ENCODE results near the gene GCSAML. TPM values are rescaled to one million over a fixed set of nuclear protein-coding genes. Genes with fewer than 3 reads are reported as not detected.

Gene GCSAML

GRCh38 chr1:247574664-247575063 is 25.7 kb downstream of the GCSAML start:
- no peak overlapping the region for H3K4me2 ChIP-seq (ENCODE audit: low read length)
- H3K9me3 ChIP-seq (replicated peaks; ENCODE audit: low read length), result peaks cover 3% of the 10 kb centered on the region
- H3K4me1 ChIP-seq (ENCODE audit: control insufficient read depth, insufficient read depth, low read length), result no peaks in the 10 kb centered on the region
- no peaks in the 10 kb centered on the region for H3K27me3 ChIP-seq (ENCODE audit: control insufficient read depth, insufficient read depth, low read length)
- H3K4me3 ChIP-seq (ENCODE audit: low read length), result no peak overlapping the region
- no peaks in the 10 kb centered on the region for H3K36me3 ChIP-seq (ENCODE audit: insufficient read depth, low read length)
- no peak overlapping the region for H3K9ac ChIP-seq (ENCODE audit: low read depth, low read length)

GRCh38 chr1:247576514-247576913 is 27.6 kb downstream of the GCSAML start:
- Histone ChIP-seq H3K9me3 (replicated peaks; ENCODE audit: low read length) (peaks cover 3% of the 10 kb centered on the region), H3K4me2 (ENCODE audit: low read length) (no peak overlapping the region), H3K4me3 (ENCODE audit: low read length) (no peak overlapping the region), H3K36me3 (ENCODE audit: insufficient read depth, low read length) (no peaks in the 10 kb centered on the region), H3K4me1 (ENCODE audit: control insufficient read depth, insufficient read depth, low read length) (no peaks in the 10 kb centered on the region), H3K27me3 (ENCODE audit: control insufficient read depth, insufficient read depth, low read length) (no peaks in the 10 kb centered on the region), H3K9ac (ENCODE audit: low read depth, low read length) (no peak overlapping the region)

- Histone ChIP-seq H3K4me2 (ENCODE audit: low read length) (no peak overlapping the region), H3K4me3 (ENCODE audit: low read length) (no peak overlapping the region), H3K27me3 (ENCODE audit: control insufficient read depth, insufficient read depth, low read length) (no peaks in the 10 kb centered on the region), H3K36me3 (ENCODE audit: insufficient read depth, low read length) (no peaks in the 10 kb centered on the region), H3K9me3 (replicated peaks; ENCODE audit: low read length) (peaks cover 3% of the 10 kb centered on the region), H3K4me1 (ENCODE audit: control insufficient read depth, insufficient read depth, low read length) (no peaks in the 10 kb centered on the region), H3K9ac (ENCODE audit: low read depth, low read length) (no peak overlapping the region)
Measured at GRCh38 chr1:247578946-247579460, 30.1 kb downstream of the GCSAML start.

DNA sequence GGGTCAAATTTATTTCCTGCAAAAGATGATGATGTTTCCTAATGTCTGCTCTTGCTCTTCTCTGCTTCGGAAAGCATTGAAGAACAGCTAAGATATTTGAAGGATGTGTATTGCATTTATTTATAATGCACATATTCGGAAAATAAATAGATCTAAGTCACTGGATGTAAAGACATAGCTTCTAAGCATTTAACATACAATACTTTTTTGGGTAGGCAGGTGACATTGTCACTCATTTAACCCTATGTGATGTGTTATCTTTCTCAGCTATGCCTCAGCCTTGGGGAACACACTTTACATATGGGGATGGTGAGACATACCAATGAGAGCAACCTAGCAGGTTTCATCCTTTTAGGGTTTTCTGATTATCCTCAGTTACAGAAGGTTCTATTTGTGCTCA is 39.1 kb downstream of the GCSAML start, which contains the start of gene OR2G2:
Gene OR2G2 (plus strand): TSS at position 301 of the 400 bp plus-strand sequence. CDS start 0 bp downstream, at position 301.
- Histone ChIP-seq H3K4me2 (ENCODE audit: low read length) (no peak within 1 kb of the TSS), H3K27me3 (ENCODE audit: control insufficient read depth, insufficient read depth, low read length) (no peaks in the 10 kb centered on the region), H3K9ac (ENCODE audit: low read depth, low read length) (no peak within 1 kb of the TSS), H3K36me3 (ENCODE audit: insufficient read depth, low read length) (no peaks in the 10 kb centered on the region), H3K4me1 (ENCODE audit: control insufficient read depth, insufficient read depth, low read length) (no peaks in the 10 kb centered on the region), H3K9me3 (replicated peaks; ENCODE audit: low read length) (peaks cover 4% of the 10 kb centered on the region), H3K4me3 (ENCODE audit: low read length) (no peak within 1 kb of the TSS)

GRCh38 chr1:247605286-247605685 is 56.4 kb downstream of the GCSAML start, which contains the start of gene OR2G3:
TSS of gene OR2G3 (plus strand) at chr1:247605586. CDS start at chr1:247605586, 0 bp downstream.
- Histone ChIP-seq H3K36me3 (ENCODE audit: insufficient read depth, low read length) (no peaks in the 10 kb centered on the region), H3K4me2 (ENCODE audit: low read length) (no peak within 1 kb of the TSS), H3K9ac (ENCODE audit: low read depth, low read length) (no peak within 1 kb of the TSS), H3K4me1 (ENCODE audit: control insufficient read depth, insufficient read depth, low read length) (no peaks in the 10 kb centered on the region), H3K9me3 (replicated peaks; ENCODE audit: low read length) (no peaks in the 10 kb centered on the region), H3K27me3 (ENCODE audit: control insufficient read depth, insufficient read depth, low read length) (no peaks in the 10 kb centered on the region), H3K4me3 (ENCODE audit: low read length) (no peak within 1 kb of the TSS)

DNA sequence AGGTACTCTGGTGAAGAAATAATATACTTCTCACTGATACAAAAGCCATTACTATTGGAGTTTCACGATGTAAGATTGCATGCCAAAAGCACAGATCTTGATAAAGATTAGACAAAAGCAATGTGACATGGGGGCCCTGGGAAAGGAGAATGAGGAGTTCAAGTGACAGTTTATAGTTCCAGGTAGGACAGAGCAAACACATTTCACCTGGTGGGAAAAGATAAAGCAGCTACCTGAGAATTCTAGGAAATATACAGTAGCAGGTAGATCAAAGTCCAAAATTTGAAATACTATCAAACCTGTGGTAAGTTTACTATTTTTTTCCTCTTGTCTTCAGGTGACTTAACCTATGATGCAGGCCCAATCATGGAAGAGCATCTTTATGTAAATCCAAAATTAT is 64.5 kb downstream of the GCSAML start:
- Histone ChIP-seq H3K4me1 (ENCODE audit: control insufficient read depth, insufficient read depth, low read length) (no peaks in the 10 kb centered on the region), H3K9me3 (replicated peaks; ENCODE audit: low read length) (peaks cover 7% of the 10 kb centered on the region), H3K4me3 (ENCODE audit: low read length) (no peak overlapping the region), H3K4me2 (ENCODE audit: low read length) (no peak overlapping the region), H3K36me3 (ENCODE audit: insufficient read depth, low read length) (no peaks in the 10 kb centered on the region), H3K27me3 (ENCODE audit: control insufficient read depth, insufficient read depth, low read length) (no peaks in the 10 kb centered on the region), H3K9ac (ENCODE audit: low read depth, low read length) (no peak overlapping the region)

DNA sequence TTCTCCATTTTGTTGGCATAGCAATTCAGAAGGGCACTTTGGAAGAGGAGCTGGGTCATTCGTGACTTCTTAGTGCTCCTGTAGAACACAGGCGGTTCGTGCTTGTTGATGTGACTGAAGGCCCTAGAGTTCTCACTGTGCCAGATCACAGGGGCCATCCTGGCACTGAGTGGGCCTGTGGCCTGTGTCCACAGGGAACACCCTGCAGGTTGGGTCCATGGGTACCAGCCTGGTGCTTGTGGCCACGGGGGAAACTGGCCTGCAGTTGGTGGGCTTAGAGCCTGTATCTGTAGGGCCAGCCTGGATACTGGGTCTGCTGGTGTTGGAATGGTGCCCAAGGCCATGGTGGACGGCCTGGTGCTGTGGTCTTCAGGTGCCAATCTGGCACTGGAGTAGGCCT is 65.7 kb downstream of the GCSAML start:
- Histone ChIP-seq H3K4me3 (ENCODE audit: low read length) (no peak overlapping the region), H3K36me3 (ENCODE audit: insufficient read depth, low read length) (no peaks in the 10 kb centered on the region), H3K9ac (ENCODE audit: low read depth, low read length) (no peak overlapping the region), H3K4me2 (ENCODE audit: low read length) (no peak overlapping the region), H3K27me3 (ENCODE audit: control insufficient read depth, insufficient read depth, low read length) (no peaks in the 10 kb centered on the region), H3K4me1 (ENCODE audit: control insufficient read depth, insufficient read depth, low read length) (no peaks in the 10 kb centered on the region), H3K9me3 (replicated peaks; ENCODE audit: low read length) (peaks cover 7% of the 10 kb centered on the region)

Small RNAs within 50 kb of the gene (small RNA-seq; reads per million reads assigned to genes)
- gene RF00026, result not detected
